ENCODE results near the gene XDH. TPM values are rescaled to one million over a fixed set of nuclear protein-coding genes. Genes with fewer than 3 reads are reported as not detected.

XDH gene
- total RNA-seq, 1 donor from 2014 or later, result 1.3 TPM

GRCh38 chr2:31428001-31428418 lies 13.5 kb upstream of the XDH start:
- DNase-seq, result no peak
- no peaks in the 10 kb centered on the region for H3K4me1 Mint-ChIP-seq (ENCODE audit: low read depth, unreplicated experiment)
- H3K27ac Mint-ChIP-seq (ENCODE audit: unreplicated experiment), result no peak overlapping the region
- TF ChIP-seq CTCF (IDR thresholded peaks at IDR 0.05; ENCODE audit: partially characterized antibody, unreplicated experiment), result no peak
- H3K4me3 Mint-ChIP-seq (ENCODE audit: unreplicated experiment), result no peak overlapping the region
- no peaks in the 10 kb centered on the region for H3K9me3 Mint-ChIP-seq (ENCODE audit: unreplicated experiment)
- no peaks in the 10 kb centered on the region for H3K27me3 Mint-ChIP-seq (ENCODE audit: unreplicated experiment)
- H3K36me3 Mint-ChIP-seq (ENCODE audit: unreplicated experiment), result peaks cover 5% of the 10 kb centered on the region

GRCh38 chr2:31426096-31426495 lies 11.6 kb upstream of the XDH start:
- H3K4me1 Mint-ChIP-seq (ENCODE audit: low read depth, unreplicated experiment), result no peaks in the 10 kb centered on the region
- no peak for TF ChIP-seq CTCF (IDR thresholded peaks at IDR 0.05; ENCODE audit: partially characterized antibody, unreplicated experiment)
- H3K9me3 Mint-ChIP-seq (ENCODE audit: unreplicated experiment), result no peaks in the 10 kb centered on the region
- no peak for DNase-seq
- H3K4me3 Mint-ChIP-seq (ENCODE audit: unreplicated experiment), result no peak overlapping the region
- peaks cover 5% of the 10 kb centered on the region for H3K36me3 Mint-ChIP-seq (ENCODE audit: unreplicated experiment)
- no peaks in the 10 kb centered on the region for H3K27me3 Mint-ChIP-seq (ENCODE audit: unreplicated experiment)
- H3K27ac Mint-ChIP-seq (ENCODE audit: unreplicated experiment), result no peak overlapping the region

- peaks cover 13% of the 10 kb centered on the region for H3K36me3 Mint-ChIP-seq (ENCODE audit: unreplicated experiment)
- H3K4me3 Mint-ChIP-seq (ENCODE audit: unreplicated experiment), result no peak overlapping the region
- no peak for TF ChIP-seq CTCF (IDR thresholded peaks at IDR 0.05; ENCODE audit: partially characterized antibody, unreplicated experiment)
- no peaks in the 10 kb centered on the region for H3K27me3 Mint-ChIP-seq (ENCODE audit: unreplicated experiment)
- no peaks in the 10 kb centered on the region for H3K4me1 Mint-ChIP-seq (ENCODE audit: low read depth, unreplicated experiment)
- peaks cover 3% of the 10 kb centered on the region for H3K9me3 Mint-ChIP-seq (ENCODE audit: unreplicated experiment)
- H3K27ac Mint-ChIP-seq (ENCODE audit: unreplicated experiment), result no peak overlapping the region
- no peak for DNase-seq
These were observed 7.1 kb upstream of the XDH start for GRCh38 chr2:31421634-31422033.

- H3K36me3 Mint-ChIP-seq (ENCODE audit: unreplicated experiment), result peaks cover 13% of the 10 kb centered on the region
- H3K9me3 Mint-ChIP-seq (ENCODE audit: unreplicated experiment), result peaks cover 3% of the 10 kb centered on the region
- H3K27ac Mint-ChIP-seq (ENCODE audit: unreplicated experiment), result no peak overlapping the region
- no peaks in the 10 kb centered on the region for H3K27me3 Mint-ChIP-seq (ENCODE audit: unreplicated experiment)
- H3K4me3 Mint-ChIP-seq (ENCODE audit: unreplicated experiment), result no peak overlapping the region
- no peak for TF ChIP-seq CTCF (IDR thresholded peaks at IDR 0.05; ENCODE audit: partially characterized antibody, unreplicated experiment)
- no peak for DNase-seq
- no peaks in the 10 kb centered on the region for H3K4me1 Mint-ChIP-seq (ENCODE audit: low read depth, unreplicated experiment)
These were observed 6.4 kb upstream of the XDH start for GRCh38 chr2:31420936-31421335.

GRCh38 chr2:31419386-31419785 lies 4.8 kb upstream of the XDH start:
- peaks cover 3% of the 10 kb centered on the region for H3K9me3 Mint-ChIP-seq (ENCODE audit: unreplicated experiment)
- no peak overlapping the region for H3K27ac Mint-ChIP-seq (ENCODE audit: unreplicated experiment)
- DNase-seq, result no peak
- no peaks in the 10 kb centered on the region for H3K4me1 Mint-ChIP-seq (ENCODE audit: low read depth, unreplicated experiment)
- no peaks in the 10 kb centered on the region for H3K27me3 Mint-ChIP-seq (ENCODE audit: unreplicated experiment)
- TF ChIP-seq CTCF (IDR thresholded peaks at IDR 0.05; ENCODE audit: partially characterized antibody, unreplicated experiment), result no peak
- peaks cover 13% of the 10 kb centered on the region for H3K36me3 Mint-ChIP-seq (ENCODE audit: unreplicated experiment)
- H3K4me3 Mint-ChIP-seq (ENCODE audit: unreplicated experiment), result no peak overlapping the region

Measured in glutamatergic neuron (in vitro differentiated cells).